K562 (cell line): ENCODE measurements around the gene AJUBA.

Experiments used
- CEBPB ChIP-seq: fragments of 450-650 bp; IDR thresholded peaks from 2 replicates; pipeline ENCODE4 v1.6.1; 2016; ENCODE audit warnings: missing genetic modification characterization, missing compliant biosample characterization
- EZH2 ChIP-seq: IDR thresholded peaks from 2 replicates; pipeline ENCODE4 v1.6.1; 2012; ENCODE audit warnings: low read depth, mild to moderate bottlenecking, inconsistent platforms, low read length, borderline replicate concordance
- MAZ ChIP-seq, 2 experiments: fragments of 450-650 bp in 1 of 2; sonication (generic) in 1 of 2; formaldehyde crosslinking; IDR thresholded peaks in 1 of 2; conservative IDR thresholded peaks in 1 of 2; 2 replicates each; pipeline versions ENCODE4 v1.4.0 to v1.5.0; 2020; ENCODE audit warnings: mild to moderate bottlenecking in 1 of 2, missing genetic modification reagents in 1 of 2
- NFIC ChIP-seq: fragments of 450-650 bp; IDR thresholded peaks from 2 replicates; pipeline ENCODE4 v1.6.1; 2017; ENCODE audit warnings: mild to moderate bottlenecking, inconsistent platforms
- POLR2A ChIP-seq: fragments of 450-650 bp; conservative IDR thresholded peaks from 2 replicates; pipeline ENCODE4 v1.6.1; 2016
- ZC3H11A ChIP-seq: IDR thresholded peaks from 2 replicates; pipeline ENCODE4 v1.6.1; 2012; ENCODE audit warnings: low read depth, low read length, improper control_type of control experiment
- TF ChIP-seq, protein P1 (sequence below), 3 experiments: IDR thresholded peaks in 2 of 3; conservative IDR thresholded peaks in 1 of 3; 2 replicates each; pipeline ENCODE4 v1.5.1; 2011 to 2012; ENCODE audit warnings: low read length in 3 of 3, mild to moderate bottlenecking in 3 of 3, control low read depth in 2 of 3, improper control_type of control experiment in 1 of 3, inconsistent platforms in 1 of 3, low read depth in 1 of 3, mixed read lengths in 1 of 3, moderate library complexity in 1 of 3; ENCODE audit not compliant: insufficient read depth in 2 of 3
- TF ChIP-seq, protein P2 (sequence below): sonication (generic); formaldehyde crosslinking; IDR thresholded peaks from 2 replicates; pipeline ENCODE4 v1.8.0; 2023; ENCODE audit warnings: missing genetic modification reagents, mild to moderate bottlenecking, borderline replicate concordance
- TF ChIP-seq, protein P3 (sequence below), 2 experiments: fragments of 450-650 bp; IDR thresholded peaks; 2 replicates each; pipeline ENCODE4 v1.6.1; 2016; ENCODE audit warnings: mild to moderate bottlenecking in 2 of 2, borderline replicate concordance in 1 of 2, low read depth in 1 of 2, moderate library complexity in 1 of 2
- TF ChIP-seq, protein P4 (sequence below), 2 experiments: fragments of 250-450 bp in 1 of 2; fragments of 450-650 bp in 1 of 2; sonication (Bioruptor Pico) in 1 of 2; IDR thresholded peaks; 2 replicates each; pipeline versions ENCODE4 v1.6.1 to v1.8.0; 2016 to 2021; ENCODE audit warnings: mild to moderate bottlenecking in 2 of 2, moderate library complexity in 2 of 2, missing compliant biosample characterization in 1 of 2, missing genetic modification characterization in 1 of 2

DNA sequence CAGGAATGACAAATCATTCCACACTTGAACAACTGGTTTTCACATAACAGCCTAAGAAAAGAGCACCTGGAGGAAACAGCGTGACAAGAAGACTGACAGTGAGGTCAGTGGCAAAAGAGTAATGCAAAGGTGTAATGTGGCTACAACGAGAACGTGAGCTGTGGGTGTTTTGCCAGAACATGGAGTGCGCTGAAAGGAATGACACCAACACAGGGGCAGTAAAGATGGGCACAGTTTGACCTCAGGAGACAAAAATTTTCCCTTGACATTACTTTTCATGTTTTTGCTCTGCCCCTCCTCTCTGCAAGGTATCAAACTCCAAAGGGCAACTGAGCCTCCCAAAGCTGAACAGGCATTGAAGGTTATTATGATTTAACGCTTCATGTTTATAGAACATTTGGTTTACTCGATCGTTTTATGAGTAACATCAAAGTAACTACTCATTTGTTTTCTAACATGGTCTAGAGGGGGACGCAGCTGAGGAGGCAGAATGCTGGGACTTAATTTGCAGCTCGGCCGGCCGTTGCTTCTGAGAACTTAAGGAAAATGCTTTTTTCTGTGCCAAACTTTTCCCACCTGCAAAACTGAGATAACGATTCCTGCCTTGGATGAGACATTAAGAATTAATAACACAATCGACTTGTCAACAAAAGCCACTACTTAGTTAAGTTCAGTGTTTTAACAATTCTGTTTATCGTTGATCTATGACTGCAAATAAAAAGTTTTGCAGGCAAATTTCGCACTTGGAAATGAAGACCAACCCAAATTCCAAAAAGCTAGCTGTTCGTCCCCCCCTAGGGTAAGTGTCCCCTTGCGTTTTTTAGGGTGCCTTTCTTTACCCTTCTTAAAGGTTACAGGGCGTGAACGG is 26.4 kb downstream of the AJUBA start:
- TF ChIP-seq, protein P1, sequence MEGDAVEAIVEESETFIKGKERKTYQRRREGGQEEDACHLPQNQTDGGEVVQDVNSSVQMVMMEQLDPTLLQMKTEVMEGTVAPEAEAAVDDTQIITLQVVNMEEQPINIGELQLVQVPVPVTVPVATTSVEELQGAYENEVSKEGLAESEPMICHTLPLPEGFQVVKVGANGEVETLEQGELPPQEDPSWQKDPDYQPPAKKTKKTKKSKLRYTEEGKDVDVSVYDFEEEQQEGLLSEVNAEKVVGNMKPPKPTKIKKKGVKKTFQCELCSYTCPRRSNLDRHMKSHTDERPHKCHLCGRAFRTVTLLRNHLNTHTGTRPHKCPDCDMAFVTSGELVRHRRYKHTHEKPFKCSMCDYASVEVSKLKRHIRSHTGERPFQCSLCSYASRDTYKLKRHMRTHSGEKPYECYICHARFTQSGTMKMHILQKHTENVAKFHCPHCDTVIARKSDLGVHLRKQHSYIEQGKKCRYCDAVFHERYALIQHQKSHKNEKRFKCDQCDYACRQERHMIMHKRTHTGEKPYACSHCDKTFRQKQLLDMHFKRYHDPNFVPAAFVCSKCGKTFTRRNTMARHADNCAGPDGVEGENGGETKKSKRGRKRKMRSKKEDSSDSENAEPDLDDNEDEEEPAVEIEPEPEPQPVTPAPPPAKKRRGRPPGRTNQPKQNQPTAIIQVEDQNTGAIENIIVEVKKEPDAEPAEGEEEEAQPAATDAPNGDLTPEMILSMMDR (IDR thresholded peaks at IDR 0.05 in 2 of 3, conservative IDR thresholded peaks at IDR 0.05 in 1 of 3; ENCODE audit: insufficient read depth in 2 of 3, low read depth in 1 of 3, low read length in 3 of 3), result no peak
- TF ChIP-seq POLR2A (no peak), EZH2 (no peak), MAZ (CRISPR knock-in tag; conservative IDR thresholded peaks at IDR 0.05 in 1 of 2, IDR thresholded peaks at IDR 0.05 in 1 of 2) (no peak), NFIC (no peak), ZC3H11A (no peak), CEBPB (no peak)
- TF ChIP-seq, protein P2, sequence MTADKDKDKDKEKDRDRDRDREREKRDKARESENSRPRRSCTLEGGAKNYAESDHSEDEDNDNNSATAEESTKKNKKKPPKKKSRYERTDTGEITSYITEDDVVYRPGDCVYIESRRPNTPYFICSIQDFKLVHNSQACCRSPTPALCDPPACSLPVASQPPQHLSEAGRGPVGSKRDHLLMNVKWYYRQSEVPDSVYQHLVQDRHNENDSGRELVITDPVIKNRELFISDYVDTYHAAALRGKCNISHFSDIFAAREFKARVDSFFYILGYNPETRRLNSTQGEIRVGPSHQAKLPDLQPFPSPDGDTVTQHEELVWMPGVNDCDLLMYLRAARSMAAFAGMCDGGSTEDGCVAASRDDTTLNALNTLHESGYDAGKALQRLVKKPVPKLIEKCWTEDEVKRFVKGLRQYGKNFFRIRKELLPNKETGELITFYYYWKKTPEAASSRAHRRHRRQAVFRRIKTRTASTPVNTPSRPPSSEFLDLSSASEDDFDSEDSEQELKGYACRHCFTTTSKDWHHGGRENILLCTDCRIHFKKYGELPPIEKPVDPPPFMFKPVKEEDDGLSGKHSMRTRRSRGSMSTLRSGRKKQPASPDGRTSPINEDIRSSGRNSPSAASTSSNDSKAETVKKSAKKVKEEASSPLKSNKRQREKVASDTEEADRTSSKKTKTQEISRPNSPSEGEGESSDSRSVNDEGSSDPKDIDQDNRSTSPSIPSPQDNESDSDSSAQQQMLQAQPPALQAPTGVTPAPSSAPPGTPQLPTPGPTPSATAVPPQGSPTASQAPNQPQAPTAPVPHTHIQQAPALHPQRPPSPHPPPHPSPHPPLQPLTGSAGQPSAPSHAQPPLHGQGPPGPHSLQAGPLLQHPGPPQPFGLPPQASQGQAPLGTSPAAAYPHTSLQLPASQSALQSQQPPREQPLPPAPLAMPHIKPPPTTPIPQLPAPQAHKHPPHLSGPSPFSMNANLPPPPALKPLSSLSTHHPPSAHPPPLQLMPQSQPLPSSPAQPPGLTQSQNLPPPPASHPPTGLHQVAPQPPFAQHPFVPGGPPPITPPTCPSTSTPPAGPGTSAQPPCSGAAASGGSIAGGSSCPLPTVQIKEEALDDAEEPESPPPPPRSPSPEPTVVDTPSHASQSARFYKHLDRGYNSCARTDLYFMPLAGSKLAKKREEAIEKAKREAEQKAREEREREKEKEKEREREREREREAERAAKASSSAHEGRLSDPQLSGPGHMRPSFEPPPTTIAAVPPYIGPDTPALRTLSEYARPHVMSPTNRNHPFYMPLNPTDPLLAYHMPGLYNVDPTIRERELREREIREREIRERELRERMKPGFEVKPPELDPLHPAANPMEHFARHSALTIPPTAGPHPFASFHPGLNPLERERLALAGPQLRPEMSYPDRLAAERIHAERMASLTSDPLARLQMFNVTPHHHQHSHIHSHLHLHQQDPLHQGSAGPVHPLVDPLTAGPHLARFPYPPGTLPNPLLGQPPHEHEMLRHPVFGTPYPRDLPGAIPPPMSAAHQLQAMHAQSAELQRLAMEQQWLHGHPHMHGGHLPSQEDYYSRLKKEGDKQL (CRISPR knock-in tag), result no peak
- TF ChIP-seq, protein P3, sequence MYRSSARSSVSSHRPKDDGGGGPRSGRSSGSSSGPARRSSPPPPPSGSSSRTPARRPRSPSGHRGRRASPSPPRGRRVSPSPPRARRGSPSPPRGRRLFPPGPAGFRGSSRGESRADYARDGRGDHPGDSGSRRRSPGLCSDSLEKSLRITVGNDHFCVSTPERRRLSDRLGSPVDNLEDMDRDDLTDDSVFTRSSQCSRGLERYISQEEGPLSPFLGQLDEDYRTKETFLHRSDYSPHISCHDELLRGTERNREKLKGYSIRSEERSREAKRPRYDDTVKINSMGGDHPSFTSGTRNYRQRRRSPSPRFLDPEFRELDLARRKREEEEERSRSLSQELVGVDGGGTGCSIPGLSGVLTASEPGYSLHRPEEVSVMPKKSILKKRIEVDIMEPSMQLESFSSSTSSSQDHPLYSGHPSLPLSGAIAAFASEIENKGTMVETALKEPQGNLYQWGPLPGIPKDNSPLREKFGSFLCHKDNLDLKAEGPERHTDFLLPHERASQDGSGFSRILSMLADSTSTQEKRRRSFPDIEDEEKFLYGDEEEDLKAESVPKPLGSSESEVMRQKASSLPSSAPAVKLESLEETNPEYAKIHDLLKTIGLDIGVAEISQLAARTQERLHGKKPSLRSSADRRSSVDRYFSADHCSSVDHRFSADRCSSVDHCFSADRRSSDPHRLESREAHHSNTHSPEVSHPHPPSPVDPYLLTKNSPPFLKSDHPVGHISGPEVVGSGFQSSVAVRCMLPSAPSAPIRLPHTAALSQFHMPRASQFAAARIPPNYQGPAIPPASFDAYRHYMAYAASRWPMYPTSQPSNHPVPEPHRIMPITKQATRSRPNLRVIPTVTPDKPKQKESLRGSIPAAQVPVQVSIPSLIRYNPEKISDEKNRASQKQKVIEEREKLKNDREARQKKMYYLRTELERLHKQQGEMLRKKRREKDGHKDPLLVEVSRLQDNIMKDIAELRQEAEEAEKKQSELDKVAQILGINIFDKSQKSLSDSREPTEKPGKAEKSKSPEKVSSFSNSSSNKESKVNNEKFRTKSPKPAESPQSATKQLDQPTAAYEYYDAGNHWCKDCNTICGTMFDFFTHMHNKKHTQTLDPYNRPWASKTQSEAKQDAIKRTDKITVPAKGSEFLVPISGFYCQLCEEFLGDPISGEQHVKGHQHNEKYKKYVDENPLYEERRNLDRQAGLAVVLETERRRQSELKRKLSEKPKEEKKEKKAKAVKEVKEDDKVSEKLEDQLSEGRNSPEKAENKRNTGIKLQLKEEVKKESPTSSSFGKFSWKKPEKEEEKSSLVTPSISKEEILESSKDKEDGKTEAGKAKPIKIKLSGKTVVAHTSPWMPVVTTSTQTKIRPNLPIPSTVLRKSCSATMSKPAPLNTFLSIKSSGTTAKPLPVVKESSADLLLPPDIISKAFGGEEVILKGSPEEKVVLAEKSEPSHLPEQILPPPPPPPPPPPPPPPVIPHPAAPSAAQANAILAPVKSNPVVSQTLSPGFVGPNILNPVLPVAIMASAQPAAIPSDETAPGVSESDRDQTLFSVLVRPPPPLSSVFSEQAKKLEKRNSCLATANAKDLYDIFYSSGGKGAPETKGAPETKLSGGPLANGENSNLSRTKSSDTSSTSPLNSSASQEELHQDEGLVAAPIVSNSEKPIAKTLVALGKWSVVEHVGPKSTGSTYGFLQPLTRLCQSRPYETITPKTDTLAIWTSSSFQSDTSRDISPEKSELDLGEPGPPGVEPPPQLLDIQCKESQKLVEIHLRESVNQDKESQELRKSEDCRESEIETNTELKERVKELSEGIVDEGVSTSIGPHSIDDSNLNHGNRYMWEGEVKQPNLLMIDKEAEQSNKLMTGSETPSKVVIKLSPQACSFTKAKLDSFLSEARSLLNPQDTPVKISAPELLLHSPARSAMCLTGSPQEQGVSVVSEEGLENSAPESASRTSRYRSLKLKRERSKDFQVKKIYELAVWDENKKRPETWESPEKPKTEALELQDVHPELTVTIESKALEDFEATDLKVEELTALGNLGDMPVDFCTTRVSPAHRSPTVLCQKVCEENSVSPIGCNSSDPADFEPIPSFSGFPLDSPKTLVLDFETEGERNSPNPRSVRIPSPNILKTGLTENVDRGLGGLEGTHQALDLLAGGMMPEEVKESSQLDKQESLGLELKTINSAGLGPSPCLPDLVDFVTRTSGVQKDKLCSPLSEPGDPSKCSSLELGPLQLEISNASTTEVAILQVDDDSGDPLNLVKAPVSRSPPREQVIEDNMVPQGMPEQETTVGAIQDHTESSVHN (IDR thresholded peaks at IDR 0.05; ENCODE audit: borderline replicate concordance in 1 of 2, low read depth in 1 of 2), result no peak
- TF ChIP-seq, protein P4, sequence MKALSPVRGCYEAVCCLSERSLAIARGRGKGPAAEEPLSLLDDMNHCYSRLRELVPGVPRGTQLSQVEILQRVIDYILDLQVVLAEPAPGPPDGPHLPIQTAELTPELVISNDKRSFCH (CRISPR knock-in tag; IDR thresholded peaks at IDR 0.05), result no peak
- TF ChIP-seq, protein P4 (tag; IDR thresholded peaks at IDR 0.05), result no peak
